Activated CD8-positive, alpha-beta memory T cell treated with anti-CD3 and anti-CD28 coated beads, Interleukin-2, amount 50 U/mL, for 1 hour (primary cell): ENCODE results near the gene ITSN2.
A peak's percentile ranks its signal among the peaks of the same experiment; 100 is the strongest.
"Not testable (repeated sequence)": the region's sequence is repeated elsewhere in the genome, so short reads cannot be mapped to it uniquely, and the experiment has no call there.

Source experiments
- DNase-seq: peaks from one replicate; pipeline ENCODE4 v3.0.0-alpha.2; 2020; ENCODE audit errors: extremely low read depth

ITSN2 gene

DNA sequence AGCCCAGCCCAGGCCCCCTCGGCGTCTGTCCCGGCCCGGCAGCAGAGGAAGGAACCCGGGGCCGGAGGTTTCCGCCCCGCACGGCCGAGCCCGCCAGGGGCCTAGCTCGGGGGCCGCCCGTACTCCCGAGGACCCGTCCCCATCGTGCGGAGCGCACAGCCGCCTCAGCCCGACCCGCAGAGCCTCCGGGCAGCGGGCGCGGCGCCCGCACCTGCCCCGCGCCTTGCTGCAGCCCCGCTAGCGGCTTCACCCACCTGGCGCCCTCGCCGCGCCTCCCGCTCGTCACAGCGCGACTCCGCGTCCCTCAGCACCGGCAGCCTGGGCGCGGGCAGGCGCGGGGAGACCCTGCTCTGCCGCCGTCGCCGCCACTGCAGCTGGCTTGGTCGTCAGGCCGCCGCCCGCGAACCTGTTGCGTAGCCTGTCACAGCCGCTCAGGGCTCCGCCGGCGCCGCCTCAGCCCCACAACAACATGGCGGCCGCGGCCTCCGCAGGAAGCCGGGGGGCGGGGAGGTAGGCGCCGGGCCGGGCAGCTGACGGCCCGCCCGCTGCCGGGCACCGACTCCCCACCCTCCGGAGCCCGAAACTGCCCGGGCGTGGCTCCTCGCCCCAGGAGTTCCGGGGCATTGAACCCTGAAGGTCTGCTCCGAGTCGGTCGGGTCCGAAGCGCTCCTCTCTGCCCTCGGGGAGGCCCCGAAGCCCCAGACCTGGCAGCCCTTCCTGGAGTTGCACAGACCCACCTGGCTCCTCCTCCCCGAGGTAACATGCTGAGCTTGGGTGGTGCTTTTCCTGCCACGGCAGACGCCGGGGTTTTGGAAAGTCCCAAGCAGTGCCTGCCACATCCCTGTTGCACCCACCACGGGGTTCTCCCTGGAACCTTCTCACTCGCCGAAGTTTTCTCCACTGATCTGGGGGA, at the start of gene ITSN2:
Gene ITSN2, minus strand, starts transcription at position 487 of the 913 bp plus-strand sequence. CDS start 32,454 bp downstream, outside the sequence.
- peak; percentile 57 for DNase-seq

DNA sequence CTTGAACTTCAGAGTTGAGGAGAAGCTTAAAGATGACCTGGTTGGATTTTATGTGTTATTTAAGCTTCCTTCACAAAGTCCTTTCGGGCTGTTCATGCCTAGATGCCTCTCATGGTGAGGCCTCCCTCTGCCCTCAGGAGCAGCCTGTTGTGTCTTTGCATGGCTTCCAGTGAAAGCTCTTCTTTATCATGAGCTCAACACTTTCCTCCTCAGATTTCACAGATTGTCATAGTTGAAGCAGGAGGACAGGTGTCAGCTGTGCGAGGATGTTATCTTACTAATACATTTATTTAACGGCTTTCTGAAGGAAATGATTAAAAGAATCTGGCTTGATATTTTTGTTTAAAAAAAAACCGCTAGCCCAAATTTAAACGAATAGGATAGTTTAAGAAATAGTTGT, 48.8 kb upstream of the ITSN2 start:
- DNase-seq, result no peak

DNA sequence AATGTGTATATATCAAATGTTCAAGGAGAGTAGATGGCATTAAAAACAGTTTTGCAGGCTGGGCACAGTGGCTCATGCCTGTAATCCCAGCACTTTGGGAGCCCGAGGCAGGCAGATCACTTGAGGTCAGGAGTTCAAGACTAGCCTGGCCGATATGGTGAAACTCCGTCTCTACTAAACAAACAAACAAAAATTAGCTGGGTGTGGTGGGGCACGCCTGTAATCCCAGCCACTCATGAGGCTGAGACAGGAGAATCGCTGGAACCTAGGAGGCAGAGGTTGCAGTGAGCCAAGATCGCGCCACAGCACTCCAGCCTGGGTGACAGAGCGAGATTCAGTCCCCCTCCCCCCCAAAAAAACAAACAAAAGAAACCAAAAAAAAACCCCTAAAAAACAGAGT, 48.4 kb upstream of the ITSN2 start:
- not testable (repeated sequence) for DNase-seq

DNA sequence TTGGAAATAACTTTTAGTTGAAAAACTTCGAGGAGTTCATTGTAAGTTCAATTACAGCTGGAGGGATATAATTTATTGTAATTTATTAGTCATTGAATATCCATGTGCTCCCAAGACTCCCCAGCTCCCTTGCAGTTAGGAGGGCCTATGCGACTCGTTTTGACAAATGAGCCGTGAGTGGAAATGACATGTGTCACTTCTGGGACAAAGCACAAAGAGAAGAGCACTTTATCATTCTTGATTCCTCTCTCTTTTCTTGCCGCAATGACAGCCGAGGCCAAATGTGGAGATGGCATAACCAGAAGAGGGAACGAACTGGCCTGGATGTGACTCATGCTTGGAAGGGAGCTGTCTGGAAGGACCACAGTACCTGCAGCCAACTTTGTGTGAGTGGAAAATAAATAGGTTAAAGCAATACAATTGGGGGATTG, 44.2 kb upstream of the ITSN2 start:
- no peak for DNase-seq

DNA sequence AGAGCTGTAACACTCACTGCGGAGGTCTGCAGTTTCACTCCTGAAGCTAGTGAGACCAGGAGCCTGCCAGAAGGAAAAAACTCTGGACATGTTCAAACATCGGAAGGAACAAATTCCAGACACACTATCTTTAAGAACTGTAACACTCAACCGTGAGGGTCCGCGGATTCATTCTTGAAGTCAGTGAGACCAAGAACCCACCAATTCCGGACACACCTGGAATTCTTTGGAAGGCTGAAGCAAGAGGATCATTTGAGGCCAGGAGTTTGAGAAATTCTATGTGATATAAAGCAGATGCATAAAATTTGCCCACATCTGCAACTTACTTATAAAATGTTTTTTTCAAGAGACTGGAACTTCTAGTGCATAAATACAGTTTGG, 43.5 kb upstream of the ITSN2 start:
- no peak for DNase-seq

DNA sequence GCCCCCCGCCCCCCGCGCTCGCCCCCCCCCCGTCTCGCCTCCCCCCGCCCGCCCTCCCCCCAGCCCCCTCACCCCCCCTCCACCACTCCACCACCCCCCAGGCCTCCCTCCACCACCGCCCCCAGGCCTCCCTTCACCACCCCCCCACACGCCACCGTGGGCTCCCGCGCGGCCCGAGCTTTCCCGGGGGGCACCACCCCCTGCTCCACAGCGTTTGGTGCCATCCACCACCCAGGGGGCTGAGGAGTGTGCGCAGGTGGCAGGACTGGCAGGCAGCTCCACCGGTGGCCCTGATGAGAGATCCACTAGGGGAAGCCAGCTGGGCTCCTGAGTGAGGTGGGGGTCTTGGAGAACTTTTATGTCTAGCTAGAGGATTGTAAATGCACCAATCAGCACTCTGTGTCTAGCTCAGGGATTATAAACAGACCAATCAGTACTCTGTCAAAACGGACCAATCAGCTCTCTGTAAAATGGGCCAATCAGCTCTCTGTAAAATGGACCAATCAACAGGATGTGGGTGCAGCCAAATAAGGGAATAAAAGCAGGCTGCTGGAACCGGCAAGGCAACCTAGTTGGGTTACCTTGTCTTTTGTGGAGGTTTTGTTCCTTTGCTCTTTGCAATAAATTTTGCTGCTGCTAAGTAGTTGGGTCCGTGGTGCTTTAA, 43.0 kb upstream of the ITSN2 start:
- no peak for DNase-seq

DNA sequence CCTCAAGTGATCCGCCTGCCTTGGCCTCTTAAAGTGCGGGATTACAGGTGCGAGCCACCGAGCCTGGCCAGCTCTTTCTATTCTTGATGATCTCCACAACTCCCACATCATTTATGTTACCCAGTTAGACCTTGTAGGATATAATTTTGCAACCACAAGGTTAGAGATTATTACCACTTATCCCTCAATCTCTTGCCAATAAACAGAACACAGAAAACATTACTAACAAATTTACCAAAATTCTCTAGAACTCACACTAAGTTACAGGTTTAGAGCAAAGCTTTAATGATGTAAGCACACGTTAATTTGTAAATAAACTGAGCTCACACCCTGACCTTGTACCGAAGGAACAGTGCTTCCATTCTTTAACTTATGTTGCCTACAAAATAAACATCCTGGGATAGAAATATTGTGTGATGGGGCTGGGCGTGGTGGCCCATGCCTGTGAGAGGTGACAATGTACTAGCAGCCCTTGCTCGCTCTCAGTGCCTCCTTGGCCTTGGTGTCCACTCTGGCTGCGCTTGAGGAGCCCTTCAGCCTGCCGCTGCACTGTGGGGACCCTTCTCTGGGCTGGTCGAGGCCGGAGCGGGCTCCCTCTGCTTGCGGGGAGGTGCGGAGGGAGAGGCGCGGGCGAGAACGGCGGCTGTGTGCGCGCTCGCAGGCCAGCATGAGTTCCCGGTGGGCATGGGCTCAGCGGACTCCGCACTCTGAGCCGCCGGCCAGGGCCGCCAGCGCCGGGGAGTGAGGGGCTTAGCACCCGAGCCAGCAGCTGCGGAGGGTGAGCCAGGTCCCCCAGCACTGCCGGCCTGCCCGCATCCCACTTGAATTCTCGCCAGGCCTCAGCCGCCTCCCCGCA, 42.1 kb upstream of the ITSN2 start:
- DNase-seq, result no peak

DNA sequence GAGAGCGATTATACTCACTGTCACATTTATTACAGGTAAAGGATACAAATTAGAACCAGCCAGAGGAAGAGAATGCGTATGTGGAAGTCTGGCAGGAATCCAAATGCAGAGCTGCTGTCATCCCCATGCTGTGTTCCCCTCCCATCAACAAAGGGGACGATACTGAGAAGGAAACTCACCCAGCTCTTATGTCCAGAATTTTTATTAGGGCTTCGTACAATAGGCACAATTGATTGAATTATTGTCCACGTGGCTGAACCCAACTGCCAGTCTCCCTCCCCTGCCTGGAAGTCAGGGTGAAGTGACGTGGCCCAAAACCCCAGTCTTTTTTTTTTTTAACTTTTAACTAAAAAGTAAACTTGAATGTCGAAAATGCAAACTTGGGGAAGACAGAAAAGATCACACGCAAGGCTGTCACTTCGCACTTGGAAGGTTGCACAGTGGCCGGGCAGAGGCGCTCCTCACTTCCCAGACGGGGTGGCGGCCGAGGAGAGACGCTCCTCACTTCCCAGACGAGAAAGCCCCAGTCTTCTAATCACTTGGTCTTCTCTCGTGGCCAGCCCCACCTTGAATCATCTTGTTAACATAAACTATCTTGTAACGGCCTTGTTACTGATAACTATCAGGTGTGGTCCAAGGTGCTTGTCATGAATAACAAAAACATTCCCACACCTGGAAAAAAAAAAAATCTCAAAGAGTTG, 40.0 kb upstream of the ITSN2 start:
- DNase-seq, result no peak

DNA sequence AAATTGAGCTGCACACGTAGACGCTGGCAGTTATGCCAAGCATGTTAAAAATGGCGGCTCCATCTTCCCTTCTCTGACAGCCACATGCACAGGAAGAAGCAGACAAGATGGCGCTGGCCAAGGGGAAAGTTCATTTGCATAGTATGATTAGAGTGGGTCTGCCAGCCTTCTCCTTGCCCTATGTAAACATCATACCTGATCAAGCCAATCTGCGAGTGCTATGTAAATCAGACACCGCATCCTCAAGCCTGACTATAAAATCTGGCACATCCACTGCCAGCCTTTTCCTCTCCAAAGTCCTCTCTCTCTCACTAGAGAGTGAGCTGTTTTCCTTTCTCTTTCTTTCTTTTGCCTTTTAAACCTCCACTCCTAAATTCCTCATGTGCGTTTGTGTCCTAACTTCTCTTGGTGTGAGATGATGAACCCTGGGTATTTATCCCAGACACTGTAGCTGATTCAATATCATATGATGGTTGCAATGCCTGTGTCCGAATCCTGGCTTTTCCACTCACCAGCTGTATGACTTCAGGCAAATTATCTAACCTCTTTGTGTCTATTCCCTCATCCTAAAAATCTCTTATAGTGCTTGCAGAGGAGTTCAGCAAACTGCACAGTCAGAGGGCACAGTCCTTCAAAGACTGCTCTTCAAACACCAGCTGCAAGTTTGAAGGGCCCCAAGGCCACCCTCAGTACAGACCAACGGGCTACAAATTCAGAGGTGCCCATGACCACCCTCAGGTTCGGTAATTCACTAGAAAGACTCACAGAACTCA, 39.3 kb upstream of the ITSN2 start:
- no peak for DNase-seq

DNA sequence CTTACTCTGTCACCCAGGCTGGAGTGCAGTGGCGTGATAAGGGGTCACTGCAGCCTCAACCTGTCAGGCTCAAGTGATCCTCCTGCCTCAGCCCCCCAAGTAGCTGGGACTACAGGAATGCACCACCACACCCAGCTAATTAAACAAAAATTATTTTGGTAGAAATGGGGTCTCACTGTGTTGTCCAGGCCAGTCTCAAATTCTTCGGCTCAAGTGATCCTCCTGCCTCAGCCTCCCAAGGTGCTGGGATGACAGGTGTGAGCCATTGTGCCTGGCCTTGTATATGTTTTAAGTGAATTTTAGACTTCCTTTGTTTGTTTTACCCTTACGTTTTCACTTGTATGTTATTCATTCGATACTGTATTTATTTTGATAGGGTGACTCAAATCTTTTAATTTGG, 34.7 kb upstream of the ITSN2 start:
- no peak for DNase-seq

DNA sequence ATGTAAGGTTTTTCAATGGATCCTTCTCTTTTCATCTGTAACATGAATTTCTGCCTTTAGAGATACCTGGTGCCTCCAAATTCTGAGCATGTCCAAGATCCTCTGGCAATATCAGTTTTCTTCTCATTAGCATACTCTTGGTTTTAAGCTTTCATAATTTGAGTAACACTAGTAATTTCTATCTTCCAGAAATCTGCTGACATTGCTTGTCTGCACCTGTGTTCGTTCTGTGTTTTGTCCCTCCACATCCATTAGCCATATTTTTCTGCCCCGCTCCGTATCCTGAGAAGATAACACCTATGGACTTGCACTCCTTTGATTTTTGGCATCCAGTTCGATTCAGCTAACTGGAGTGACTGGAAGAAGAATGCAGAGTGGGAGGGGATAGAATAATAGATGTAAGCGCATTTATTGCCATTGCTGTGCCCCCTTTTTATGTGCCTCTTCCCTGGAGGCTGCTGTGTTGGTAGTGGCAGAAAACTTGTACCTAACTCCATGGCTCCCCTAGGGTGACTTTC, 32.3 kb upstream of the ITSN2 start:
- no peak for DNase-seq

DNA sequence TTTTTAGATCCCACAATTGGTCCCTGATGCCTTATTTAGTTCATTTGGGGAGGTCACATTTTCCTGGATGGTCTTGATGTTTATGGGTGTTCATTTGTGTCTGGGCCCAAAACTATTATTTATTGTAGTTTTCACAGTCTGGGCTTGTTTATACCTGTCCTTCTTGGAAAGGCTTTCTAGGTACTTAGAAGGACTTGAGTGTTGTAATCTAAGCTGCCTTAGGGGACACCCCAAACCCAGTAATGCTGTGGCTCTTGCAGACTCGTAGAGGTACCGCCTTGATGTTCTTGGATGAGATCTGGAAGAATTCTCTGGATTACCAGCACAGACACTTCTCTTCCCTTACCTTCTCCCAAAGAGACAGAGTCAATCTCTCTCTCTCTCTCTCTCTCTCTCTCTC, 25.0 kb upstream of the ITSN2 start:
- DNase-seq, result no peak

DNA sequence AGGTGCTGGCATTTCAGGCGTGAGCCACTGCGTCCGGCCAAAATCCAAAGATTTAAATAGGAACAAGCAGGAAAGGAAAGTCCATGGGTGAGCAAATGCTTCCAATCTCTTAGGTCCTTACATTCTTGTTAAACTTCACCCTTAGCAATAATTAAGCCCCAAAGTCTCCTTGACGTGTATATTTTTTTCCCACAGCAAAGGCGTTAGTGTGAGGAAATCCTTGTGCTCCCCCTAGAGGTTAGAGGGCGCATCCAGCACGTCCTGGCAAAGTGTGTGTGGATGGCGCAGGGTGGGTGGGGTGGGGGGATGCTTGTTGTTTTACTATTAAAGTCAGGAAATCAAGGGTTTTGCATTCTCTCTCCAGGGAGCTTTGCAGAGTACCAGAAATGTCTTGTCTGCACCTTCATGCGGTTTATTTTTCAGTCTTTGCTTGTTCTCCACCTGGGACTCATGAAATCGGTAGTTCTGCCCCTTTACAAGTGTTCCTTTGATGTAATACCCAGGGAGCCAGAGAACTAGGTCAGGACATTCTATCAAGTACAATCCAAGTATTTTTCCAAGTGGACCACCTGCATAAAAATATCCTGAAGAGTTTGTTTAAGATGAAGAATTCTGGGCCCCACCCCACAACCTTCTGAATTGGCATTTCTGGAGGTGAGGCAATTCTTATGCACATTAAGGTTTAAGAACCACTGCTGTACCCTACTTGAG, 22.2 kb upstream of the ITSN2 start:
- DNase-seq, result peak; percentile 23

DNA sequence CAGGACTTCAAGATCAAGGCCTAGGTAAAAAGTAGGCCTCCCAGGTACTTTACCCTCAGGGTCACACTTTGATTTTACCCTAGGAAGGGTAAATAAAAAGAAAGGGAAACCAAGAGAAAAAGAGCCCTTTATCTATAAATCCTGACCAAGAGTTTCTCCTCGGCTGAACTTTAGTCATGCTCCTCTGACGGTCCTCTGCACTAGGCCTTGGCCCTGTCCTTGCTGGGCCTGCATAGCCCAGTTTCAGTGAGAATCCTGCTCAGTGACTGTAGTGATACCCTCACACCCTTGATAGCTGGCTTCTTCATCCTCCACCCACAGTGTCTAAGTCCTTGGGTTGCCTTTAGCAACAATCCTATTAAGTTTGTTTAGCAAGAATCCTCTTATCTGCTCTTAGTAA, 20.5 kb upstream of the ITSN2 start:
- no peak for DNase-seq

DNA sequence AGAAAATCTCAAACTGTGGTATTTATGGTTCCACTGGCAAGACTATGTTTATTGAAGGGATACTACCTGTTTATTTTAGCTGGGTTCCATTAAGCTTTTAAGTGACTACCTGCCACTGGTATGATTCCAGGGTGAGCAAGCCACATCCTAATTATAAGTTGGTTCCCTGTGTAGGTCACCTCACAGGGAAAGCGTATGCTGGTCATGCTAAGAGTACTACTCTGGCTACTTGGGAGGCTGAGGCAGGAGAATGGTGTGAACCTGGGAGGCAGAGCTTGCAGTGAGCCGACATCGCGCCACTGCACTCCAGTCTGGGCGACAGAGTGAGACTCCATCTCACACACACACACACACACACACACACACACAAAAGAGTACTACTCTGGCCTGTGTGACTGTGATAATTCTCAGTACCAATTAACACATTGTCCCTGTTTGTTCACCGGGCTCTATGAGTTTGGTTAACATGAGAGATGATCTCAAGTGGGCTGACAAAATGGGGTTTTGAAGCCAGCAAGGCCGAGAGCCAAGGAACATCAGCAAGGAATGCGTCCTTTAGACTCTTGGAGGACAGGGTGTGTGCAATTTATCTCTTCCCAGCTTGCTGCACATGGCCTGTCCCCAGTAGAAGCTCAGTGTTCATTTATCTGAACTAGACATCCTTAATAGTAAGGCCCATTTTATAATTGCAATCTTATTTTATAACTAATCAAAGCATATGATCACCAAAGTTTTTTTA, 15.2 kb upstream of the ITSN2 start:
- no peak for DNase-seq

DNA sequence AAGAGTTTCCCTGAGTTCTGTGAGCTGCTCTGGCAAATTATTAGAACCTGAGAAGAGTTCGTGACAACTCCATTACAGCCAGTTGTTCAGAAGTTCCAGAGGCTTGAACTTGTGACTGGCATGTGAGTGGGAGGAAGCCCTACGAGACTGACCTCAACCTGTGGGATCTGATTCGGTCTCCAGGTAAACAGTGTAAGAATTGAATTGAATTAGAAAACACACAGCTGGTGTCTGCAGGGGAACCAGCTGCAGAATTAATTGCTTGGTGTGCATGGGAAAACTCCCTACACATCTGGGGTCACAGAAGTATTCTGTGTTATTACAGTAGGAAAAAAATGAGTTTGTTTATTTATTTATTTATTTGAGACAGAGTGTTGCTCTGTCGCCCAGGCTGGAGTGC, 14.0 kb upstream of the ITSN2 start:
- no peak for DNase-seq

DNA sequence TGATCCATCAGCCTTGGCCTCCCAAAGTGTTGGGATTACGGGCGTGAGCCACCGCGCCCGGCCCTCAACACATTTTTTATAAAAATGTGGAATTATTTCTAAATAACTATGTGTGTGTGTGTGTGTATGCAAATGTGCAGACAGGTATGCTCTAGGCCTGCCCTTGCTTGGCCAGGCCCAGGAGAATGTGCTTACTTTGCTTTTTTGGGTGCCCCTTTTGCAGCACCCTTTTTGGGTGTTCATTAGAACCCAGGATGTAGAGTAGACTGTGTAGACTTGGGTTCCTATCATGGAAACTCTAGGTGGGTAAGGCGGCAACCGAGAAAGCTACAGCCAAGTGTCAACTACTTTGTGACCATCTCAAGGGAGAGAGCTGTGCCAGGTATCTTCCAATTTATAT, 11.7 kb upstream of the ITSN2 start:
- DNase-seq, result no peak

DNA sequence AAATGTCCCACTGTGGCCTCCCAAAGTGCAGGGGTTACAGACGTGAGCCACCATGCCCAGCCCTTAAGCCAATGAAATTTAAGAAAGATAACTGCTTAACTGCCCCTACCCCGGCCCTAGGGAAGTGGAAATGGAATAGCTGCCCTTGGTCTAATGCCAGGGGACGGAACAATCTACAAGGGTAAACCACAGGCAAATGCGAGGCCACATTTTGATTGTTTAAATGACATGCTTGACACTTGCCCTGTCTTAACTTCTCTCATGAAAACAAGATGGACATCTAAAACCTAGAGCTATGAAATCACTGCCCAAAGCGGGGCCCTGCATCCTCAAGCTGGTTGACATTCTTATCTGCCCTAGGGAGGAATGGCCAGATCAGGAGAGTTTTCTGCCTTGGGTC, 5.5 kb upstream of the ITSN2 start:
- no peak for DNase-seq

DNA sequence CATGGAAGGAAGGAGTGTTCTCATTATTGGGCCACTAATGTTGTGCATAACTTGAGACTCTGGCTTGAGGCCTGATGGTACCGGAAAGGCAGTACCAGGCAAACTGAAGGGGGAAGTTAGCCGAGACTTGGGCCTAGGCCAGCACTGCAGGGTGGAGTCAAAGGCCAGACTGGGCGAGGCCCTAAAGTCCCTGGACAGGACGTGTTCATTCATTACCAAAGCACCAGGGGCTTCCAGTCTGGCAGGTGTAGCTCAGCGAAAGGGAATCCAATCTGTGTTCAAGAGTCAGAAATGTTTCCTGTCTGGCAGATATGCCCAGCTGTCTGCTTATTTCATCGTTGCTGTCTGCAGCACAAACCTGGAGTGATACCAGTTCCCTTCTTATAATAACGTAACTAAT, 4.7 kb upstream of the ITSN2 start:
- DNase-seq, result no peak
